ENCODE data around the gene GBP7. TPM values are rescaled to one million over a fixed set of nuclear protein-coding genes. Genes with fewer than 3 reads are reported as not detected.

Gene GBP7
- total RNA-seq, 1 donor from 2014 or later: not detected

GRCh38 chr1:89170170-89171066, 5.4 kb downstream of the GBP7 start:
- no peaks in the 10 kb centered on the region for H3K27me3 ChIP-seq (ENCODE audit: insufficient read depth, low read length)
- Mint-ChIP-seq H3K4me3 (ENCODE audit: unreplicated experiment) (no peak overlapping the region), H3K27ac (ENCODE audit: unreplicated experiment) (no peak overlapping the region), H3K36me3 (ENCODE audit: low read depth, unreplicated experiment) (no peaks in the 10 kb centered on the region), H3K27me3 (ENCODE audit: low read depth, unreplicated experiment) (no peaks in the 10 kb centered on the region), H3K9me3 (ENCODE audit: unreplicated experiment) (no peaks in the 10 kb centered on the region), H3K4me1 (ENCODE audit: low read depth, unreplicated experiment) (no peaks in the 10 kb centered on the region)
- TF ChIP-seq EZH2 (IDR thresholded peaks at IDR 0.05; ENCODE audit: insufficient read depth, low read length) (no peak), CTCF (IDR thresholded peaks at IDR 0.05; ENCODE audit: insufficient read depth, low read depth, low read length) (no peak)
- no peaks in the 10 kb centered on the region for H3K79me2 ChIP-seq (ENCODE audit: insufficient read depth, low read length)
- H3K27ac ChIP-seq (ENCODE audit: low read depth, low read length): no peak overlapping the region
- DNase-seq (ENCODE audit: low read depth): no peak
- H3K36me3 ChIP-seq (ENCODE audit: insufficient read depth, low read length): no peaks in the 10 kb centered on the region
- no peak overlapping the region for H3K4me3 ChIP-seq (ENCODE audit: insufficient read depth, low read depth, low read length)
- H4K20me1 ChIP-seq (ENCODE audit: insufficient read depth, low read length): no peaks in the 10 kb centered on the region
- FAIRE-seq: no peak
- H3K4me1 ChIP-seq (ENCODE audit: insufficient read depth, low read length): no peaks in the 10 kb centered on the region
- H2AFZ ChIP-seq (ENCODE audit: low read depth, low read length): no peak overlapping the region
- no peaks in the 10 kb centered on the region for H3K9me3 ChIP-seq (ENCODE audit: insufficient read depth, low read depth, low read length)
- H3K4me2 ChIP-seq (ENCODE audit: low read length): no peak overlapping the region
- no peak overlapping the region for H3K9ac ChIP-seq (ENCODE audit: low read length)

- no peaks in the 10 kb centered on the region for H3K4me1 ChIP-seq (ENCODE audit: insufficient read depth, low read length)
- DNase-seq (ENCODE audit: low read depth) (no peak), FAIRE-seq (no peak)
- no peak overlapping the region for H2AFZ ChIP-seq (ENCODE audit: low read depth, low read length)
- H3K4me3 Mint-ChIP-seq (ENCODE audit: unreplicated experiment): no peak overlapping the region
- H3K4me3 ChIP-seq (ENCODE audit: insufficient read depth, low read depth, low read length): no peak overlapping the region
- H3K27me3 ChIP-seq (ENCODE audit: insufficient read depth, low read length): no peaks in the 10 kb centered on the region
- H3K27me3 Mint-ChIP-seq (ENCODE audit: low read depth, unreplicated experiment): no peaks in the 10 kb centered on the region
- H3K4me2 ChIP-seq (ENCODE audit: low read length): no peak overlapping the region
- no peaks in the 10 kb centered on the region for H4K20me1 ChIP-seq (ENCODE audit: insufficient read depth, low read length)
- no peaks in the 10 kb centered on the region for H3K79me2 ChIP-seq (ENCODE audit: insufficient read depth, low read length)
- no peak overlapping the region for H3K27ac ChIP-seq (ENCODE audit: low read depth, low read length)
- H3K9me3 Mint-ChIP-seq (ENCODE audit: unreplicated experiment): no peaks in the 10 kb centered on the region
- H3K36me3 Mint-ChIP-seq (ENCODE audit: low read depth, unreplicated experiment): no peaks in the 10 kb centered on the region
- H3K27ac Mint-ChIP-seq (ENCODE audit: unreplicated experiment): no peak overlapping the region
- no peaks in the 10 kb centered on the region for H3K9me3 ChIP-seq (ENCODE audit: insufficient read depth, low read depth, low read length)
- H3K9ac ChIP-seq (ENCODE audit: low read length): no peak overlapping the region
- H3K36me3 ChIP-seq (ENCODE audit: insufficient read depth, low read length): no peaks in the 10 kb centered on the region
- no peaks in the 10 kb centered on the region for H3K4me1 Mint-ChIP-seq (ENCODE audit: low read depth, unreplicated experiment)
- TF ChIP-seq CTCF (IDR thresholded peaks at IDR 0.05; ENCODE audit: insufficient read depth, low read depth, low read length): no peak
- TF ChIP-seq EZH2 (IDR thresholded peaks at IDR 0.05; ENCODE audit: insufficient read depth, low read length): no peak
Measured at GRCh38 chr1:89169166-89169565, 6.6 kb downstream of the GBP7 start.

Measured in astrocyte (in vitro differentiated cells and primary cell).